Measurements from ENCODE around the gene EPB41L4B.
"Not testable (repeated sequence)": the region's sequence is repeated elsewhere in the genome, so short reads cannot be mapped to it uniquely, and the experiment has no call there.

Gene EPB41L4B

GRCh38 chr9:109225629-109226028, 95.2 kb downstream of the EPB41L4B start:
- H3K4me1 ChIP-seq (ENCODE audit: insufficient read depth, low read length, severe bottlenecking): no peaks in the 10 kb centered on the region
- no peaks in the 10 kb centered on the region for H3K9me2 ChIP-seq (ENCODE audit: low read depth, low read length)
- H2AFZ ChIP-seq (ENCODE audit: low read length): no peak overlapping the region
- no peaks in the 10 kb centered on the region for H3F3A ChIP-seq (ENCODE audit: insufficient read depth, low read length)
- H3K36me3 ChIP-seq (ENCODE audit: insufficient read depth, low read length): no peaks in the 10 kb centered on the region
- peaks cover 8% of the 10 kb centered on the region; the same call in 1 of the 2 replicates for H3K27me3 ChIP-seq (ENCODE audit: insufficient read depth, low read length)
- no peaks in the 10 kb centered on the region for H3K79me2 ChIP-seq (ENCODE audit: insufficient read depth, low read length)
- no peaks in the 10 kb centered on the region for H4K20me1 ChIP-seq (ENCODE audit: insufficient read depth, low read length)
- H3K27ac ChIP-seq (ENCODE audit: low read depth, low read length, poor library complexity, severe bottlenecking): no peak overlapping the region
- no peak overlapping the region for H3K4me2 ChIP-seq (ENCODE audit: low read length)
- no peak overlapping the region for H3K9ac ChIP-seq (ENCODE audit: low read length)
- no peak overlapping the region for H3K4me3 ChIP-seq (ENCODE audit: low read depth, low read length, poor library complexity, severe bottlenecking)
- H3K9me3 ChIP-seq (ENCODE audit: low read length): no peaks in the 10 kb centered on the region
- TF ChIP-seq CTCF (IDR thresholded peaks at IDR 0.05; ENCODE audit: low read length): no peak
- no peak for TF ChIP-seq EZH2 (IDR thresholded peaks at IDR 0.05; ENCODE audit: borderline replicate concordance, low read length)

DNA sequence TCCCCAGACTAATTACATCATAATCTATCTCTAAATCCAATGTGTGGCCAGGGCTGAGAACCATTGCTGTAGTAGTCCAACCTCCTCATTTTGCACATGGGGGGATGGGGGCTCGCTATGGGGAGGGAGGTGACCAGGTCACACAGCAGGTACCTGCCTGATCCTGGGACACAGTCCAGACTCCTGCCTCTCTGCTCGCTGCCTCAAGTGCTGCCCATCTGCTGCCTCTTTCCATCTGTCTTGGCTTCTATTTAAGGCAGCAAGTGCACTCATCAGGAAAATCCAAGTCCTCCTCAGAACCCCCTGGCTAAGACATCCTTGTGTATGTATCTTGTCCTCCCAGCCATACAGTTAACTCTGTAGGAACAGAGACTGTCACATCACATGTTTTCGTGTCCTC, 96.1 kb downstream of the EPB41L4B start:
- Histone ChIP-seq H3K79me2 (ENCODE audit: insufficient read depth, low read length) (no peaks in the 10 kb centered on the region), H3K4me2 (ENCODE audit: low read length) (no peak overlapping the region), H3K27me3 (ENCODE audit: insufficient read depth, low read length) (peaks cover 5% of the 10 kb centered on the region; the same call in 1 of the 2 replicates), H2AFZ (ENCODE audit: low read length) (no peak overlapping the region), H3K27ac (ENCODE audit: low read depth, low read length, poor library complexity, severe bottlenecking) (no peak overlapping the region), H3K36me3 (ENCODE audit: insufficient read depth, low read length) (no peaks in the 10 kb centered on the region), H3K9me3 (ENCODE audit: low read length) (no peaks in the 10 kb centered on the region), H3K4me3 (ENCODE audit: low read depth, low read length, poor library complexity, severe bottlenecking) (no peak overlapping the region), H4K20me1 (ENCODE audit: insufficient read depth, low read length) (no peaks in the 10 kb centered on the region), H3K9me2 (ENCODE audit: low read depth, low read length) (no peaks in the 10 kb centered on the region), H3K4me1 (ENCODE audit: insufficient read depth, low read length, severe bottlenecking) (no peaks in the 10 kb centered on the region), H3K9ac (ENCODE audit: low read length) (no peak overlapping the region), H3F3A (ENCODE audit: insufficient read depth, low read length) (no peaks in the 10 kb centered on the region)
- no peak for TF ChIP-seq CTCF (IDR thresholded peaks at IDR 0.05; ENCODE audit: low read length)
- no peak for TF ChIP-seq EZH2 (IDR thresholded peaks at IDR 0.05; ENCODE audit: borderline replicate concordance, low read length)

DNA sequence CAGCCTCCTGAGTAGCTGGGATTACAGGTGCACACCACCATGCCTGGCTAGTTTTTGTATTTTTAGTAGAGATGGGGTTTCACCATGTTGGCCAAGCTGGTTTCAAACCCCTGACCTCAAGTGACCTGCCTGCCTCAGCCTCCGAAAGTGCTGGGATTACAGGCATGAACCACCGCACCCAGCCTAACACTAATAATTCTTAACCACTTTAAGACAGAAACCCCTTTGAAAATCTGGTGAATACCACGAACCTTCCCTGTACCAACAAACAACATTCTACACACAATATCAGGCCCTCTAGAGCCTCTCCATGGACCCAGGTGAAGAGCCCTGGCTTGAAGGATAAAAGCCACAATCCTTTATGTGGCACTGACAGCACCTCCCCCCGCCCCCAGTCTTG, 102.6 kb downstream of the EPB41L4B start:
- not testable (repeated sequence) for H4K20me1 ChIP-seq (ENCODE audit: insufficient read depth, low read length); H3K36me3 ChIP-seq (ENCODE audit: insufficient read depth, low read length); H2AFZ ChIP-seq (ENCODE audit: low read length); H3K9me2 ChIP-seq (ENCODE audit: low read depth, low read length); H3K27me3 ChIP-seq (ENCODE audit: insufficient read depth, low read length); H3K9me3 ChIP-seq (ENCODE audit: low read length); H3K4me2 ChIP-seq (ENCODE audit: low read length); H3F3A ChIP-seq (ENCODE audit: insufficient read depth, low read length); H3K79me2 ChIP-seq (ENCODE audit: insufficient read depth, low read length); H3K4me1 ChIP-seq (ENCODE audit: insufficient read depth, low read length, severe bottlenecking); H3K27ac ChIP-seq (ENCODE audit: low read depth, low read length, poor library complexity, severe bottlenecking); H3K9ac ChIP-seq (ENCODE audit: low read length); H3K4me3 ChIP-seq (ENCODE audit: low read depth, low read length, poor library complexity, severe bottlenecking)

DNA sequence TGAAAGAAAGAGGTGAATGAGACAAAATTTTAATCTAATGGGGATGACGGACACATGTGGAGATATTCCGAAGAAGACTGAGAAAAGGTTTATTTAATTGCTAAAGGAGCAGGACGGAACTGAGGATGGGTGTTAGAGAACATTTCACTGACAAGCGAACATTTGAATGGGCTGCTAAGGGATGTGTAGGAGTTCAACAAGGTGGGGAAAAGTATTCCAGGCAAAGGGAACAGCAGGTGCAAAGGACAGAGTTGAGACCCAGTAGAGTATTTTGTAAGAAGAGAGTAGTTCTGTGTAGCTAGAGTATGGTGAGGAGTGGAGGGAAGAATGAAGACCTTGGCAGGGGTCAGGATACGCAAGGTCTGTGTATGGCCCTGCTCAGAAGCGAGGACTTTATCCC, 106.4 kb downstream of the EPB41L4B start:
- Histone ChIP-seq H3F3A (ENCODE audit: insufficient read depth, low read length) (no peaks in the 10 kb centered on the region), H3K27ac (ENCODE audit: low read depth, low read length, poor library complexity, severe bottlenecking) (no peak overlapping the region), H4K20me1 (ENCODE audit: insufficient read depth, low read length) (no peaks in the 10 kb centered on the region), H3K36me3 (ENCODE audit: insufficient read depth, low read length) (no peaks in the 10 kb centered on the region), H3K79me2 (ENCODE audit: insufficient read depth, low read length) (no peaks in the 10 kb centered on the region), H3K27me3 (ENCODE audit: insufficient read depth, low read length) (no peaks in the 10 kb centered on the region), H2AFZ (ENCODE audit: low read length) (no peak overlapping the region), H3K9me3 (ENCODE audit: low read length) (no peaks in the 10 kb centered on the region), H3K9me2 (ENCODE audit: low read depth, low read length) (no peaks in the 10 kb centered on the region), H3K4me3 (ENCODE audit: low read depth, low read length, poor library complexity, severe bottlenecking) (no peak overlapping the region), H3K4me2 (ENCODE audit: low read length) (no peak overlapping the region), H3K4me1 (ENCODE audit: insufficient read depth, low read length, severe bottlenecking) (no peaks in the 10 kb centered on the region), H3K9ac (ENCODE audit: low read length) (no peak overlapping the region)
- TF ChIP-seq CTCF (IDR thresholded peaks at IDR 0.05; ENCODE audit: low read length) (no peak), EZH2 (IDR thresholded peaks at IDR 0.05; ENCODE audit: borderline replicate concordance, low read length) (no peak)

All from OCI-LY1 (cell line).